Measurements from ENCODE around the gene NLRC5. TPM values are rescaled to one million over a fixed set of nuclear protein-coding genes. Genes with fewer than 3 reads are reported as not detected.

NLRC5 gene
- total RNA-seq = 10 to 100 TPM in 2 of 6 donors, 1 to 10 TPM in 4; 4.6 to 18.5 (median 6.0) TPM
- 10 to 100 TPM; 20.1 to 26.6 TPM for polyA plus RNA-seq

GRCh38 chr16:56988948-56989945, at the start of gene NLRC5:
TSS of gene NLRC5 (plus strand) at chr16:56989557. CDS start at chr16:57020713, 31,156 bp downstream.
- TF ChIP-seq CTCF (IDR thresholded peaks at IDR 0.05) = no peak
- H3K9me3 ChIP-seq = no peaks in the 10 kb centered on the region

GRCh38 chr16:56939801-56940200, 49.6 kb upstream of the NLRC5 start:
- intact Hi-C loops (cut with DNase I) = no loop called here
- no peak for FAIRE-seq

More at GRCh38 chr16:56988948-56989945, at the start of gene NLRC5:
- ATAC-seq (peak; percentile 93 to 95 (median 94)), FAIRE-seq (no peak), DNase-seq (peak; percentile 80 to 92 (median 86))
- Histone ChIP-seq H3K27ac (peak within 1 kb of the TSS in 3 of 4 donors; percentile 41 to 70 (median 67)), H3K4me1 (peaks cover 0 to 14% (median 5%) of the 10 kb centered on the region in 3 donors), H3K36me3 (no peaks in the 10 kb centered on the region), H3K27me3 (no peaks in the 10 kb centered on the region), H3K4me3 (peak within 1 kb of the TSS; percentile 47 to 79 (median 66))
- WGBS, 2 donors = 8 to 9% methylated on average over 56 to 64 of the region's 64 CpGs
- intact Hi-C loops (cut with DNase I) = no loop called here

GRCh38 chr16:56941092-56941491, 48.3 kb upstream of the NLRC5 start:
- H3K9me3 ChIP-seq = no peaks in the 10 kb centered on the region
- ATAC-seq = no peak
- no peak overlapping the region for H3K27ac ChIP-seq
- H3K36me3 ChIP-seq = peaks cover 24 to 92% (median 86%) of the 10 kb centered on the region in 3 donors
- H3K4me3 ChIP-seq = no peak overlapping the region
- TF ChIP-seq CTCF (IDR thresholded peaks at IDR 0.05) = no peak
- no peak for FAIRE-seq
- intact Hi-C loops (cut with DNase I) = no loop called here
- peaks cover 36 to 58% (median 53%) of the 10 kb centered on the region in 3 donors for H3K4me1 ChIP-seq
- no peaks in the 10 kb centered on the region for H3K27me3 ChIP-seq
- 22 to 29% methylated on average over 2 of the region's 2 CpGs for WGBS, 2 donors
- no peak for DNase-seq

More at GRCh38 chr16:56939801-56940200, 49.6 kb upstream of the NLRC5 start:
- no peak for TF ChIP-seq CTCF (IDR thresholded peaks at IDR 0.05)
- H3K9me3 ChIP-seq = no peaks in the 10 kb centered on the region
- no peaks in the 10 kb centered on the region for H3K27me3 ChIP-seq
- H3K4me3 ChIP-seq = peak overlapping the region in 1 of 4 donors; percentile 2
- H3K27ac ChIP-seq = no peak overlapping the region
- DNase-seq (no peak), ATAC-seq (peak in 1 of 4 donors; percentile 1)
- peaks cover 24 to 100% (median 88%) of the 10 kb centered on the region in 3 donors for H3K36me3 ChIP-seq
- WGBS, 2 donors = 32 to 34% methylated on average over 4 of the region's 4 CpGs
- peaks cover 29 to 65% (median 46%) of the 10 kb centered on the region in 3 donors for H3K4me1 ChIP-seq

- intact Hi-C loops (cut with DNase I) = no loop called here
- Histone ChIP-seq H3K9me3 (no peaks in the 10 kb centered on the region), H3K36me3 (peaks cover 24 to 84% (median 78%) of the 10 kb centered on the region in 3 donors), H3K4me3 (no peak overlapping the region), H3K27me3 (no peaks in the 10 kb centered on the region), H3K4me1 (peaks cover 36 to 57% (median 51%) of the 10 kb centered on the region in 3 donors), H3K27ac (no peak overlapping the region)
- TF ChIP-seq CTCF (IDR thresholded peaks at IDR 0.05) = no peak
- no peak for FAIRE-seq
- DNase-seq = no peak
- no peak for ATAC-seq
- WGBS, 2 donors = 46 to 49% methylated on average over 9 of the region's 9 CpGs
Measured at GRCh38 chr16:56941856-56942331, 47.5 kb upstream of the NLRC5 start.

Measured in pancreas (tissue), 10 donors.